GM13976 (cell line): Measurements from ENCODE around the gene RBBP5.

ENCODE experiments used
- DNase-seq: peaks from one replicate; pipeline ENCODE4 v3.0.0; 2012; ENCODE audit warnings: low spot score
- CTCF ChIP-seq: IDR thresholded peaks from 2 replicates; pipeline ENCODE4 v1.5.1; 2012; ENCODE audit warnings: borderline replicate concordance, mild to moderate bottlenecking; ENCODE audit not compliant: insufficient read depth; ENCODE audit errors: extremely low read depth, missing control alignments, control extremely low read depth
- in situ Hi-C: fragments of 300-500 bp; cut with MboI; formaldehyde crosslinking; loops from one replicate; pipeline ENCODE4 v1.12.0; 2022; ENCODE audit warnings: low sequenced_read_pairs, mixed read lengths, inconsistent platforms; ENCODE audit not compliant: unreplicated experiment

Gene RBBP5

GRCh38 chr1:205111354-205111753 is 10.4 kb downstream of the RBBP5 start:
- no peak for TF ChIP-seq CTCF
- no peak for DNase-seq
- in situ Hi-C loops: no loop called here

- in situ Hi-C loops: no loop called here
- DNase-seq: no peak
These were observed 12.1 kb downstream of the RBBP5 start for GRCh38 chr1:205109711-205110110.

GRCh38 chr1:205109269-205109668 is 12.5 kb downstream of the RBBP5 start:
- no peak for DNase-seq
- no peak for TF ChIP-seq CTCF
- in situ Hi-C loops: no loop called here

More at GRCh38 chr1:205109711-205110110, 12.1 kb downstream of the RBBP5 start:
- TF ChIP-seq CTCF: no peak

- in situ Hi-C loops: no loop called here
- TF ChIP-seq CTCF: no peak
- DNase-seq: no peak
These were observed 13.3 kb downstream of the RBBP5 start for GRCh38 chr1:205108464-205108863.

- in situ Hi-C loops: no loop called here
- no peak for DNase-seq
- no peak for TF ChIP-seq CTCF
These were observed 14.5 kb downstream of the RBBP5 start for GRCh38 chr1:205107327-205107726.

GRCh38 chr1:205102404-205102803 is 19.4 kb downstream of the RBBP5 start:
- DNase-seq: no peak
- in situ Hi-C loops: no loop called here

More at GRCh38 chr1:205102404-205102803, 19.4 kb downstream of the RBBP5 start:
- TF ChIP-seq CTCF: no peak
